ENCODE data around the gene DPP10.
"Not testable (repeated sequence)": the region's sequence is repeated elsewhere in the genome, so short reads cannot be mapped to it uniquely, and the experiment has no call there.

Gene DPP10

GRCh38 chr2:115314119-115314518 is 871.7 kb downstream of the DPP10 start:
- DNase-seq: no peak

- no peak for DNase-seq
Observed at GRCh38 chr2:115327061-115327460, 884.6 kb downstream of the DPP10 start.

GRCh38 chr2:115359550-115359949 is 917.1 kb downstream of the DPP10 start:
- DNase-seq: no peak

GRCh38 chr2:115364093-115364492 is 921.7 kb downstream of the DPP10 start:
- DNase-seq: no peak

- no peak for DNase-seq
Observed at GRCh38 chr2:115369400-115369799, 927.0 kb downstream of the DPP10 start.

GRCh38 chr2:115374981-115375380 is 932.5 kb downstream of the DPP10 start:
- DNase-seq: no peak

- DNase-seq: no peak
Observed at GRCh38 chr2:115384399-115384798, 942.0 kb downstream of the DPP10 start.

GRCh38 chr2:115386465-115386864 is 944.0 kb downstream of the DPP10 start:
- no peak for DNase-seq

GRCh38 chr2:115389024-115389423 is 946.6 kb downstream of the DPP10 start:
- DNase-seq: peak; percentile 7

- no peak for DNase-seq
Observed at GRCh38 chr2:115389898-115390565, 947.6 kb downstream of the DPP10 start.

GRCh38 chr2:115396579-115396978 is 954.1 kb downstream of the DPP10 start:
- no peak for DNase-seq

- peak; percentile 37 for DNase-seq
Observed at GRCh38 chr2:115400940-115401339, 958.5 kb downstream of the DPP10 start.

GRCh38 chr2:115412501-115412900 is 970.1 kb downstream of the DPP10 start:
- DNase-seq: no peak

- no peak for DNase-seq
Observed at GRCh38 chr2:115413791-115414190, 971.4 kb downstream of the DPP10 start.

GRCh38 chr2:115414466-115414865 is 972.0 kb downstream of the DPP10 start:
- DNase-seq: no peak

GRCh38 chr2:115422004-115422634 is 979.7 kb downstream of the DPP10 start:
- no peak for DNase-seq

- DNase-seq: no peak
Observed at GRCh38 chr2:115427436-115427835, 985.0 kb downstream of the DPP10 start.

GRCh38 chr2:115440746-115441145 is 998.3 kb downstream of the DPP10 start:
- DNase-seq: not testable (repeated sequence)

- no peak for DNase-seq
Observed at GRCh38 chr2:115443539-115444185, 1001.2 kb downstream of the DPP10 start.

GRCh38 chr2:115460008-115460407 is 1017.6 kb downstream of the DPP10 start:
- DNase-seq: no peak

- no peak for DNase-seq
Observed at GRCh38 chr2:115480741-115481140, 1038.3 kb downstream of the DPP10 start.

GRCh38 chr2:115481842-115482241 is 1039.4 kb downstream of the DPP10 start:
- no peak for DNase-seq

- DNase-seq: no peak
Observed at GRCh38 chr2:115483666-115484065, 1041.2 kb downstream of the DPP10 start.

GRCh38 chr2:115484486-115484885 is 1042.0 kb downstream of the DPP10 start:
- no peak for DNase-seq
